ENCODE data around the gene C10orf53. TPM values are rescaled to one million over a fixed set of nuclear protein-coding genes. Genes with fewer than 3 reads are reported as not detected.

Gene C10orf53
- total and polyA plus RNA-seq, 7 experiments from 2014 or later: not detected

DNA sequence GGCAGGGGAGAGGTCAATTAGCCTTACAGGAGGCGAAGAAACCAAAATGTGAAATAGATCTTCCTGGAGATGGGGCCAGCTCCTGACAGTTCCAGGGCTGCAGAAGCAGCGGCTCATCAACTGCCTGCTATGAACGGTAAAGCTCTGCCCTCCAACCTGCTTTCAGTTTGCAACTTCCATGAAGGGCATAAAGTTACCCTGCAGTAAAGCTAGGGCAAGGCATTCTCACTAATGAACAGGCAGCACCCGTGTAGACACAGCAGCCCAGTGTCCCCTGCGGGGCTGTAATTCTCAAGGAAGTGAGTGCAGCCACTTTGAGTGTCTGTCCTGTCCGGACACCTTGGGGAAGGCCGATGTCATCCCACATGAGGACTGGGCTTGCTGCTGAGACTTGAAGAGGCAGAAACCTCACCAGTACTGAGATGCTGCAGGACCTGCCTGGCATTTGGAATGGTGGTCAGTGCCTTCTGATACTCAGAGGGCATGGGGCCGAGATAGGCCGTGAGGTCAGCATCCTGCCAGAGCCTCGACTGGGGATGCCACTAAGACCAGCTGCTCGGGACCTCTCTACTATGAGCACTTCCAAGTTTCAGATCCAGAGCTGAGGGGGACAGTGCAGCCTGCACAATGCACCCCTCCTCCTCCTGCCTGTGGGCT lies 26.1 kb upstream of the C10orf53 start:
- H3K4me3 ChIP-seq (ENCODE audit: low read length): no peak overlapping the region
- no peaks in the 10 kb centered on the region for H3K27me3 ChIP-seq (ENCODE audit: control insufficient read depth in 2 of 2, insufficient read depth in 2 of 2, low read length in 2 of 2)
- no peaks in the 10 kb centered on the region for H3K36me3 ChIP-seq (ENCODE audit: control insufficient read depth in 2 of 3, insufficient read depth in 3 of 3, low read length in 3 of 3)
- ATAC-seq: no peak
- ChIA-PET POLR2A (no interaction called here), CTCF (no interaction called here)
- Mint-ChIP-seq H3K27me3 (peaks cover 0 to 51% (median 10%) of the 10 kb centered on the region in 5 donors), H3K9me3 (peaks cover 0 to 16% (median 4%) of the 10 kb centered on the region in 11 donors), H3K36me3 (no peaks in the 10 kb centered on the region), H3K27ac (no peak overlapping the region), H3K4me1 (peaks cover 0 to 19% (median 3%) of the 10 kb centered on the region in 7 donors), H3K4me3 (no peak overlapping the region)
- H3K27ac ChIP-seq (ENCODE audit: low read depth, low read length): no peak overlapping the region
- no peak for DNase-seq
- intact Hi-C loops (cut with micrococcal nuclease): no loop called here
- no peaks in the 10 kb centered on the region for H3K4me1 ChIP-seq (ENCODE audit: control insufficient read depth in 2 of 2, insufficient read depth in 2 of 2, low read length in 2 of 2)
- no peaks in the 10 kb centered on the region for H3K9me3 ChIP-seq (ENCODE audit: control insufficient read depth in 2 of 3, low read length in 3 of 3)

DNA sequence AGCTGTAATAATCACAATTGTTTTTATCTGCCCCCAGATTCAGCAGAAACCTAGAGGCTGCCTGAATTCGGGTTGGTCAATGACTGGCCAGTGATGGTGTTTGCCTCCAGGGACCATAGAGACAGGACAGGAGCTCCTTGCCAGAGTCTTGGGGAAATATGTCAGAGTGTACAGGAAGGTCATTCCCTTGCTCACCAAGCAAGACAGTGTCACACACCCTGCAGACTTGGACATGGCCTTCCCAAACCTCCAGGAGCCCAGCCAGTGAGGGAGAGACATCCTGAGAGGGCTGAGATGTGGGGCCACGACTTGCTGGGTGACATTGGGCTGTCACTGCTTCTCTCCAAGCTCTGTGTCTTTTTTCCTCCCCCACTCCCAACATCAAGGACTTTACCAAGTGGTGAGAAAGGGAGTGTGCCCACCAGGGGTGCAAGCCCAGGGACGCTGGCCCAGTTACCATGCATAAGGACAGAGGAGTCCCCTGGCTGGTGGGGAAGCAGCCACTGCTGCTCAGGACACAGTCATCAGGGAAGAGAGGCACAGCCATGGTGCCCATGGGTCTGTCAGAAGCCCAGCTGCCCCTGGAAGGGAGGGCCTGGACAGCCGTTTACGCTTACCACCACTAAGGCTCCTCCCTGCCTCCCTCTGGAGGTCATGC lies 25.3 kb upstream of the C10orf53 start:
- no peak overlapping the region for H3K4me3 ChIP-seq (ENCODE audit: low read length)
- no peaks in the 10 kb centered on the region for H3K36me3 ChIP-seq (ENCODE audit: control insufficient read depth in 2 of 3, insufficient read depth in 3 of 3, low read length in 3 of 3)
- H3K36me3 Mint-ChIP-seq: peaks cover 0 to 6% (median 4%) of the 10 kb centered on the region in 5 donors
- no peak overlapping the region for H3K4me3 Mint-ChIP-seq
- no peak overlapping the region for H3K27ac ChIP-seq (ENCODE audit: low read depth, low read length)
- H3K9me3 Mint-ChIP-seq: peaks cover 1 to 23% (median 8%) of the 10 kb centered on the region in 11 donors
- H3K27me3 ChIP-seq (ENCODE audit: control insufficient read depth in 2 of 2, insufficient read depth in 2 of 2, low read length in 2 of 2): no peaks in the 10 kb centered on the region
- peaks cover 0 to under 1% (median 0%) of the 10 kb centered on the region in 3 experiments for H3K9me3 ChIP-seq (ENCODE audit: control insufficient read depth in 2 of 3, low read length in 3 of 3)
- intact Hi-C loops (cut with micrococcal nuclease): no loop called here
- ChIA-PET POLR2A (no interaction called here), CTCF (no interaction called here)
- H3K27me3 Mint-ChIP-seq: peaks cover 0 to 53% (median 14%) of the 10 kb centered on the region in 5 donors
- ATAC-seq (no peak), DNase-seq (no peak)
- peaks cover 0 to 11% (median 2%) of the 10 kb centered on the region in 7 donors for H3K4me1 Mint-ChIP-seq
- H3K27ac Mint-ChIP-seq: no peak overlapping the region
- H3K4me1 ChIP-seq (ENCODE audit: control insufficient read depth in 2 of 2, insufficient read depth in 2 of 2, low read length in 2 of 2): no peaks in the 10 kb centered on the region

DNA sequence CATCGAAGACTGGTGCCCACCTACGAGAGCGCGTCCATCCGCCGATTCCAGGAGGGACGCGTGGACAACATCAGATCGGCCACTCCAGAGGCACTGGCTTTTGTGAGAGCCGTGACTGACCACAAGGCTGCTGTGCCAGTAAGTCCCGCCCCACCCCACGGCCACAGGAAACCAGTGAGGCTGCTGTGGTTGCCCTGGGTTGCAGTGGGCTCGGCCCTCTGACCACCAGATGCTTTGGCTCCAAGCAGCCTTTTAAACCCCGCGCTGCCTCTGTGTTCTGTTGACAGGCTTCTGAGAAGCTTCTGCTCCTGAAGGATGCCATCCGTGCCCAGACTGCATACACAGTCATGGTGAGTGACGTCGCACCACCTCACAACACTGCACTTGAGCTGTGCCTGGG lies 24.4 kb upstream of the C10orf53 start:
- Mint-ChIP-seq H3K9me3 (peaks cover 6 to 31% (median 13%) of the 10 kb centered on the region in 11 donors), H3K27me3 (peaks cover 0 to 51% (median 14%) of the 10 kb centered on the region in 5 donors), H3K4me1 (peaks cover 0 to 4% (median 0%) of the 10 kb centered on the region in 7 donors), H3K4me3 (no peak overlapping the region), H3K36me3 (peaks cover 0 to 8% (median 6%) of the 10 kb centered on the region in 5 donors), H3K27ac (no peak overlapping the region)
- intact Hi-C loops (cut with micrococcal nuclease): no loop called here
- Histone ChIP-seq H3K4me1 (ENCODE audit: control insufficient read depth in 2 of 2, insufficient read depth in 2 of 2, low read length in 2 of 2) (no peaks in the 10 kb centered on the region), H3K27me3 (ENCODE audit: control insufficient read depth in 2 of 2, insufficient read depth in 2 of 2, low read length in 2 of 2) (no peaks in the 10 kb centered on the region), H3K27ac (ENCODE audit: low read depth, low read length) (no peak overlapping the region), H3K36me3 (ENCODE audit: control insufficient read depth in 2 of 3, insufficient read depth in 3 of 3, low read length in 3 of 3) (no peaks in the 10 kb centered on the region), H3K4me3 (ENCODE audit: low read length) (no peak overlapping the region), H3K9me3 (ENCODE audit: control insufficient read depth in 2 of 3, low read length in 3 of 3) (peaks cover 0 to 3% (median 0%) of the 10 kb centered on the region in 3 experiments)
- ChIA-PET CTCF (no interaction called here), POLR2A (no interaction called here)
- no peak for ATAC-seq
- no peak for DNase-seq

DNA sequence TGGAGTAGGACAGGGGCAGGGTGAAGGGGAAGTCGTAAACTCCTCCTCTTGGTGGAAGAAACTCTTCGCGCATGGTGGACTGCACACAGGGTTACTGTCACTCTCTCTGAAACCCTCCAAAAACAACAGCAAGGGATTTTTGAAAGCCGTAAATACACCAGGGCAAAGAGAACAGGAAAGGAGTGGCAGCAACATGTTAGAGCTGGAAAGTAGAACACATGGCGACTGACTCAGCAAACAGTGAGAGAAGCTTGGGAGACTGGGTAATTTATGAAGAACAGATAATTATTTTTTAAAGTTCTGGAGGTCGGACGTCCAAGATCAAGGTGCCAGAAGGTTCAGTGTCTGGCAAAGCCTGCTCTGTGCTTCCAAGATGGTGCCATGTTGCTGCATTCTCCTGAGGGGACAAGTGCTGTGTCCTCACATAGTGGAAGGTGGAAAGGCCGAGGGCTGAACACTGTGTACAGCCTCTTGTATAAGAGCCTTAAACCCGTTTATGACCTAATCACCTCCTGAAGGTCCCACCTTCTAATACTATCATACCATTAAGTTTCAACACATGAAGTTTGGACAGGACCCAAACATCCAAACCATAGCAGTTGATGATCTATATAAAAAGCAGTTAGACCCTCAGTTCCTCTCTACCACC lies 22.5 kb upstream of the C10orf53 start:
- H3K27ac ChIP-seq (ENCODE audit: low read depth, low read length): no peak overlapping the region
- Mint-ChIP-seq H3K27ac (no peak overlapping the region), H3K36me3 (peaks cover 0 to 8% (median 6%) of the 10 kb centered on the region in 5 donors), H3K4me1 (no peaks in the 10 kb centered on the region), H3K9me3 (peaks cover 8 to 42% (median 13%) of the 10 kb centered on the region in 11 donors), H3K27me3 (peaks cover 0 to 46% (median 16%) of the 10 kb centered on the region in 5 donors), H3K4me3 (no peak overlapping the region)
- CTCF ChIA-PET: no interaction called here
- intact Hi-C loops (cut with micrococcal nuclease): no loop called here
- H3K9me3 ChIP-seq (ENCODE audit: control insufficient read depth in 2 of 3, low read length in 3 of 3): peaks cover 0 to 3% (median 0%) of the 10 kb centered on the region in 3 experiments
- H3K27me3 ChIP-seq (ENCODE audit: control insufficient read depth in 2 of 2, insufficient read depth in 2 of 2, low read length in 2 of 2): no peaks in the 10 kb centered on the region
- no peak for ATAC-seq
- POLR2A ChIA-PET: no interaction called here
- no peak for DNase-seq
- no peaks in the 10 kb centered on the region for H3K4me1 ChIP-seq (ENCODE audit: control insufficient read depth in 2 of 2, insufficient read depth in 2 of 2, low read length in 2 of 2)
- no peak overlapping the region for H3K4me3 ChIP-seq (ENCODE audit: low read length)
- H3K36me3 ChIP-seq (ENCODE audit: control insufficient read depth in 2 of 3, insufficient read depth in 3 of 3, low read length in 3 of 3): no peaks in the 10 kb centered on the region

DNA sequence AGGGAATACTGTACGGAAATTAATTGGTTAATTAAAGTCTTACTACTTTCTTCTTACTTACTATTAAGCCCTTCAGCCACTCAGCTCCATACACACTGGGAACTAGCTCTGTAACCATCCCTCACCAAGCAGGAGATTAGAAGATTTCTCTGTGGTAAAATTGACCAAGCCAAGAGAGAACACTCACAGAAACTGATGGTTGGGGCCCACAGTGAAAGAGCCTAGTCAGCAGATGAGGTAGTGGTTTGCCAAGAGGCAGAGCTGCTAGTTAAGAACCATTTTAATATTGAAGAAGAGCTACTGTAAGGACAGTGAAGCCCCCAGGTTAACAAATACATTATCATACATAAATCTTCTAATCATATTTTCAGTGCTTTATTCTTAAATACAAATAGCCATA lies 21.8 kb upstream of the C10orf53 start:
- ATAC-seq: no peak
- Histone ChIP-seq H3K9me3 (ENCODE audit: control insufficient read depth in 2 of 3, low read length in 3 of 3) (peaks cover 0 to 3% (median 0%) of the 10 kb centered on the region in 3 experiments), H3K36me3 (ENCODE audit: control insufficient read depth in 2 of 3, insufficient read depth in 3 of 3, low read length in 3 of 3) (no peaks in the 10 kb centered on the region), H3K27ac (ENCODE audit: low read depth, low read length) (no peak overlapping the region), H3K4me3 (ENCODE audit: low read length) (no peak overlapping the region), H3K4me1 (ENCODE audit: control insufficient read depth in 2 of 2, insufficient read depth in 2 of 2, low read length in 2 of 2) (no peaks in the 10 kb centered on the region), H3K27me3 (ENCODE audit: control insufficient read depth in 2 of 2, insufficient read depth in 2 of 2, low read length in 2 of 2) (no peaks in the 10 kb centered on the region)
- no peak for DNase-seq
- no peak overlapping the region for H3K4me3 Mint-ChIP-seq
- ChIA-PET POLR2A (no interaction called here), CTCF (no interaction called here)
- H3K36me3 Mint-ChIP-seq: peaks cover 0 to 8% (median 6%) of the 10 kb centered on the region in 5 donors
- intact Hi-C loops (cut with micrococcal nuclease): no loop called here
- peaks cover 8 to 42% (median 13%) of the 10 kb centered on the region in 11 donors for H3K9me3 Mint-ChIP-seq
- H3K27ac Mint-ChIP-seq: no peak overlapping the region
- H3K27me3 Mint-ChIP-seq: peaks cover 0 to 40% (median 14%) of the 10 kb centered on the region in 5 donors
- no peaks in the 10 kb centered on the region for H3K4me1 Mint-ChIP-seq

DNA sequence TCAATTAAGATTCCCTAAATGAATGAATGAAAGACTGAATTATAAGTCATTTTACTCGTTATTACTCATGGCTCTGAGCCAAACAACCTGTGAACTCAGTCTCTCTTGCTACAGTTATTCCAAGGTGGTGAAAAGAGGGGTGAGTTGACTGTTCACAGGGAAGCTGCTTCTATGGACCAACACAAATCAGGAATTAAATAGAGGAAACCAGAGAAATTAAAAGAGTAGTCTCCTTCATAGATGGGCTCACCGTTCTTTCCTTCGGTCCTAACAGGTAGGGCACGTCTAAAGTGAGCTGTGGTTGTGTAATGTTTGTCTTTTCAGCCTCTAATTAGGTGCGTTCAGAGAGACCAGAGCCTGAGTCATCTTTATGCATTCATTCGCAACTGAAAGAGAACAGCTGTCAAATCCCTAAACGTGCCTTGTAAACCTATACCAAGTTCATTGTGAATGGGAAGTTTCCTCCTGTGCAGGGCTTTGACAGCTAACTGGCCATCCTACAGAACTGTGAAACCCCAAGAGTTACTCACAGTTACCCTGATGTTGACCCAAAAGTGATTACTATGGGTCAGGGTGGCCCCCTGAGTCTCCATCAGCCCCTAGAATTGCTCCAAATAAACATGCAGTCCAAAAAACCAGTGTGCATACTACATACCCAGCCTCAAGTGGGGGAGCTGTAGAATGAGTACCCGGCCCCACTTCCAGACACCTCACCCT lies 18.2 kb upstream of the C10orf53 start:
- H3K4me3 Mint-ChIP-seq: no peak overlapping the region
- H3K4me1 Mint-ChIP-seq: no peaks in the 10 kb centered on the region
- intact Hi-C loops (cut with micrococcal nuclease): no loop called here
- Histone ChIP-seq H3K27me3 (ENCODE audit: control insufficient read depth in 2 of 2, insufficient read depth in 2 of 2, low read length in 2 of 2) (no peaks in the 10 kb centered on the region), H3K36me3 (ENCODE audit: control insufficient read depth in 2 of 3, insufficient read depth in 3 of 3, low read length in 3 of 3) (no peaks in the 10 kb centered on the region), H3K4me1 (ENCODE audit: control insufficient read depth in 2 of 2, insufficient read depth in 2 of 2, low read length in 2 of 2) (no peaks in the 10 kb centered on the region), H3K9me3 (ENCODE audit: control insufficient read depth in 2 of 3, low read length in 3 of 3) (peaks cover 0 to 3% (median 0%) of the 10 kb centered on the region in 3 experiments), H3K27ac (ENCODE audit: low read depth, low read length) (no peak overlapping the region), H3K4me3 (ENCODE audit: low read length) (no peak overlapping the region)
- ATAC-seq (no peak), DNase-seq (no peak)
- peaks cover 8 to 40% (median 13%) of the 10 kb centered on the region in 11 donors for H3K9me3 Mint-ChIP-seq
- H3K27ac Mint-ChIP-seq: no peak overlapping the region
- peaks cover 0 to 23% (median 9%) of the 10 kb centered on the region in 5 donors for H3K27me3 Mint-ChIP-seq
- CTCF ChIA-PET: no interaction called here
- POLR2A ChIA-PET: no interaction called here
- peaks cover 0 to 8% (median 6%) of the 10 kb centered on the region in 5 donors for H3K36me3 Mint-ChIP-seq
